ENCODE data around the gene FAM222A.

The FAM222A gene

GRCh38 chr12:109808876-109809646 lies 95.4 kb downstream of the FAM222A start:
- no peak for DNase-seq

- no peak for DNase-seq
Observed at GRCh38 chr12:109810954-109811623, 97.5 kb downstream of the FAM222A start.

- no peak for DNase-seq
Observed at GRCh38 chr12:109811624-109811995, 98.0 kb downstream of the FAM222A start.

- no peak for DNase-seq
Observed at GRCh38 chr12:109813810-109814416, 100.3 kb downstream of the FAM222A start.

GRCh38 chr12:109814600-109815150 lies 101.0 kb downstream of the FAM222A start:
- no peak for DNase-seq

GRCh38 chr12:109815225-109815624 lies 101.6 kb downstream of the FAM222A start:
- no peak for DNase-seq

GRCh38 chr12:109815757-109816617 lies 102.4 kb downstream of the FAM222A start:
- DNase-seq: no peak

- no peak for DNase-seq
Observed at GRCh38 chr12:109816870-109817269, 103.2 kb downstream of the FAM222A start.

- DNase-seq: no peak
Observed at GRCh38 chr12:109817627-109818231, 104.1 kb downstream of the FAM222A start.

- no peak for DNase-seq
Observed at GRCh38 chr12:109818253-109818652, 104.6 kb downstream of the FAM222A start.

GRCh38 chr12:109818905-109819500 lies 105.4 kb downstream of the FAM222A start:
- no peak for DNase-seq
